M059J (cell line): ENCODE results near the gene KLHL29. TPM values are rescaled to one million over a fixed set of nuclear protein-coding genes. Genes with fewer than 3 reads are reported as not detected.

Experiments used
- DNase-seq: peaks from one replicate; pipeline ENCODE4 v3.0.0-alpha.2; 2012; ENCODE audit warnings: low read depth
- total RNA-seq: library from RNA; depleted of rRNA; stranded (reverse); fragments of >200 nt; shearing (Covaris generic); gene quantifications from 2 replicates; pipeline ENCODE4 v1.2.3, GENCODE V29; 2014

The KLHL29 gene
- total RNA-seq, 1 experiment from 2014 or later, result 0.67 TPM

- DNase-seq, result no peak
These were observed 226.9 kb downstream of the KLHL29 start for GRCh38 chr2:23611839-23612238.

GRCh38 chr2:23614701-23615100 lies 229.7 kb downstream of the KLHL29 start:
- DNase-seq, result no peak

DNA sequence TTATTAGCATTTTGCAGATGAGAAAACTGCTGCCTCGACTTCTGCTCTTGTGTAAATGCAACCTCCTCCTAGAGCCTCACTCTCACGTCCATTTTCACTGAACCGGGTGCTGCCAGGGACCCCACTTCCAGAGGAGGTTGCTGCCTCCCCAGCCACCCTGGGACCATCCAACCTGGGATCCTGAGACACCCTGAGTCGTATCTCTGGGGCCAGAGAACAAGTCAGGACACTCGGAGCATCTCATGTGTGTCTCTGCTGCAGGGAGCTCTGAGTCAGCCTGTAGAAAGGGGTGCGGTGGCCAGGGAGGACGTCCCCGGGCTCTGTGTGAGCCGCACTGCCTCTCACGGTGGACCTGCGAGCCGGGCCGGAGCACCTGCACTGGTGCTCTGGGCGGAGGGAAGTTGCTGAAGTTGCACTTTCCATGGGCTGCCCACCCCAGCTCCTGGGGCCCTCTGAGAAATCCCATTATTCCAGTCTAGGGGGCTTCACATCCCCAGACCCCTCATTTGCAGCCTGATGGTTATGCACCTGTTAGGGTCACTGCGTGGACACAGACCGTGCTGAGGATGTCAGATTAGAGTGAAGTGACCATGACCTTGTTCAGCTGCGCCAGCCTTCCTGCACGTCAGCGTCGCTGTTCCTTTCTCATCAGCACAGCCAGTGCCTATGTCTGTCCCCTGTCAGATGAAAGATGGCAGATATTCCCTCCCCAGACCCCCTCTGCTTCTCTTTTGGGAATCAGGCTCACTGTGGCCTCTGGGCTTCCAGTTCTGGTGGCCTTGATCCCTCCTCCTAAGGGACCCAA lies 230.4 kb downstream of the KLHL29 start:
- DNase-seq, result no peak

GRCh38 chr2:23616630-23617029 lies 231.7 kb downstream of the KLHL29 start:
- no peak for DNase-seq

DNA sequence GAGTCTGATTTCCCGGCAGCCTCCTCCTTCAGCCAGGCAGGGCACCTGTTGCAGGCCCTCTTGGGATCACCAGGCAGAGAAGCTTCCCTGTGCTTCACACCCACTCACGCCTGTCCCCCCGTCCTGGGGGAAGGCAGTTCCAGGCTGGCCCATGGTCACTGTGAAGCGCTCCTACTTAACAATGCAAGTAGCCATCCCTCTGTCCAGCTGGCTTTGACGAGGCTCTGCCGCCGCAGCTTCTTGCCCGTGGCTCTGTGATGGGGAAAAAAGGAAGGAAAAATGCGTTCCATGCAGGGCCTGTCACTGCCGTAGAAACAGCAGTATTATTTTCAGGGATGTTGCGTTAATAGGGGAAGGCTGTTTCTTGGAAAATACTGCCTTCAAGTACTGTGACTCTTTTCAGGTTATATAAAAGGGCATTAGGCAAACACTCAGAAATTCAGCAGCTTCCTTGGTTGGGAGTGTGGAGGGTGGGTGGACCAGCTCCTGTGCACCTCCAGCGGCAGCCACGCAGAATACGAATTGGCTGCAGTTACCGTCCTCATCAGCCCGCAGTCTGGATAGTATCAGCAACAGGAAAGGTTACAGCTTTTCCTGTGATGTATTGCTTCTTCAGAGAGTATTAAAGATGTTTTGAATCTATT lies 232.3 kb downstream of the KLHL29 start:
- no peak for DNase-seq

DNA sequence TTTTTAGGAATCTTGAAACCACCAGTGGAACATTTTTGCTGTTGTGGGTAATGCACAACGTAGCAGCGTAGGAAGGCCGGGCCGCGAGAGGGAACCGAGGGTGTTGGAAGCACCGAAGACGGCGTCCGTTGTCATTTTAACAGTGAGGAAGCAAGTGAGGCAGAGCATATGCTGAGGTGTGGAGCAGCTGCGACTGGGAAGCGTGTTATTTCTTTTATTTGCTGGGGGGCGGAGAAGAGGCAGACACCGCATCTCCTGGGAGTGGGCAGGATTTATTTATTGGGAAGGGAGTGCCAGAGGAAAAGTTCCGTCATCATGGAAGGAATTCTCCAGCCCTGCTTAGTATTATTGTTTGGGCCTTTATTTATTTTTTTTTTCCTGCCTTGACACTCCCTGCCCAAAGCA lies 232.8 kb downstream of the KLHL29 start:
- DNase-seq, result no peak

DNA sequence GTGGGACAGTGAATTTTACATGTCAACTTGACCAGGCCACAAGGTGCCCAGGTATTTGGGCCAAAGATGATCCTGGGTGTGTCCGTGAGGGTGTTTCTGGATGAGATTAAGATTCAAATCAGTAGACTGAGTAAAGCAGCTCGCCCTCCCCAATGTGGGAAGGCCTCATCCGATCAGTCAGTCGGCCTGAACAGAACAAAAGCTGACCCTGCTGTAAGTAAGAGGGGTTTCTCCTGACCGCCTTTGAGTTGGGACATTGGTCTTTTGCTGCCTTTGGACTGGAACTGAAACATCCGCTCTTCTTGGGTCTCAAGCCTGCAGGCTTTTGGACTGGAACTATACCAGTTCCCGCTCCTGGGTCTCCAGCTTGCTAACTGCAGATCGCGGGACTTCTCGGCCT lies 233.3 kb downstream of the KLHL29 start:
- DNase-seq, result no peak

GRCh38 chr2:23618794-23619530 lies 234.0 kb downstream of the KLHL29 start:
- no peak for DNase-seq

DNA sequence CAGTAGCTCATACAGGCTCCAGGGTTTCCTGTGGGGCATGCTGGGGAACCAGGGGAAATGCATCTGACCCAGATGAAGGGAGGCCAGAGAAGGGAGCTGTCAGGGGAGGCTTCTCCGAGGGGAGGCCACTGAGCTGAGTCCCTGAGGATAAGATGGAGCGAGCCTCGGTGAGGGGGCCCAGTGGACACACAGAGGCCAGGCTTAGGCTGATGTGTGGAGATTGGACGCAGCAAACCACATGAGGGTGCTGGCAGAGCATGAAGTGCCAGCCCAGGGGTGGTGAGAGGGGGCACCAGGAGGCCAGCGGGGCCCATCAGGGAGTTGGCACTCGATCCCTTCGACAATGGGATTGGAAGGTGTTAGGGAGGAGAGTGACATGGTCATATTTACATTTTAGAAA lies 235.0 kb downstream of the KLHL29 start:
- DNase-seq, result no peak

- DNase-seq, result no peak
These were observed 235.9 kb downstream of the KLHL29 start for GRCh38 chr2:23620841-23621341.

DNA sequence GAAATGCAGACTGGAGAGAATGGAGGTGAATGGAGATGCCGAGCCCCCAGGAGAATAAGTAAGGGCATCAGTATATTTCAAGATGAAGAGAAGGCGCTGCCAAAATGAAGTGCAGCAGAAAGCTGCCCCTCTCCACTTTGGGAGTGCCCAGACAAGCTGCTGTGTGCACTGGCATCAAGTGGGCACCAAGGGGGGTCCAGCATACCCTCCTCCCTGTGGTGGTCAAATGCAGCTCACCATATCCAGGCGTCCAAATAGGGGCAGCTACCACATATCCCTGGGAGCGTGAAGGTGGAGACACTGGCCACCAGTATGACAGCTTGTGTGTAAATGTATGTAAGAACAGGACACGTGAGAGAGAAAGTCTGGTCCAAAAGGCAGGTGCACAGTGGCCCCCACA lies 236.6 kb downstream of the KLHL29 start:
- DNase-seq, result no peak

DNA sequence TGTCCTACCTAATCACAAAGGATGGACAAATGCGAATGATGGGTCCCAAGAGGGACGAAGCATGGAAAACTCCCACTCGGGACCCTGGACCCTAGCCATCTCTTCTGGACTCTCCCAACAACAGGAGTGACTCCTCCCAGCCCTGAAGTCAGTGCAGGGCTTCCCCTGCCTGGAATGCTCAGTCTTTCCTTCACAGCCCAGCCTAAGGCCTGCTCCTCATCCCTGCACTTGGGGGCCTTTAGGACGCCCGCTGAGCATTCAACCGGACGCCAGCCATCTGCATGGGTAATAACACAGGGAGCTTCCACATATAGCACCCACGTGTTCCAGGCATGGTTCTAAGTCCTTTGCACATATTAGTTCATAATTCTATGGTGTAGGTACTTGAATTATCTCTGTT lies 237.5 kb downstream of the KLHL29 start:
- no peak for DNase-seq

DNA sequence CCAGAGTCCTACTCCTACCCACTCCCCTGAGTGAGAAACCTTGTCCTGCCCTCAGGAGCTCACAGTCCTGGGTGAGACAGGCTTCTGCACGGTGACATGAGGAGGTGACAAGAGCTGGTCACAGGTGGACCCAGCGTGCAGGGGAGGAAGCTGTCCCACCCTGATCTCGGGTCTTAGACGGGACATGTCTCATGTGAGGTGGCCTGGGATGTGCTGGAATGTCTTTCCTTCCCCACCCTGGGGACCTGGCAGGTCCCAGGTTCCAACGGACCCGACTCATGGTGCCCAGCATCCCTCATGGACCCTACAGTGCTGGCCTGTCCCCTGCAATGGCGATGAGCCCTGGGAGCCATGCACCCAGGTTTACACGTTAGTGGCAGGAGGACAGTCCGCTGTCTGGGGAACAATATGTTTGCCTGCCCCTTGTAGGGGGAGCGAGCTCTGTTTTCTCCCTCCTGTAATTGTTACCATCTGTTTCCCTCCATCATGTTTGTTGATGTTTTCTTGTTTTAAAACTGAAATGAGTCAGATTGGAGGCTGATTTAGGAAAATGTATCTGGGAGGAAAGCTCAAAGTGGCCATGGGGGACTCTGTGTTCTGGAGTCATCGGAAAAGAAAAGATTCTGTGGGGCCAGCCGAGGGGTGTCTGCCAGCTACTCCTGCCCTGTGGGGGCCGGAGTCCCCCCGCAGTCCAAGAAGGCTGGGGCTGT lies 238.1 kb downstream of the KLHL29 start:
- DNase-seq, result no peak

GRCh38 chr2:23624378-23624777 lies 239.4 kb downstream of the KLHL29 start:
- no peak for DNase-seq

DNA sequence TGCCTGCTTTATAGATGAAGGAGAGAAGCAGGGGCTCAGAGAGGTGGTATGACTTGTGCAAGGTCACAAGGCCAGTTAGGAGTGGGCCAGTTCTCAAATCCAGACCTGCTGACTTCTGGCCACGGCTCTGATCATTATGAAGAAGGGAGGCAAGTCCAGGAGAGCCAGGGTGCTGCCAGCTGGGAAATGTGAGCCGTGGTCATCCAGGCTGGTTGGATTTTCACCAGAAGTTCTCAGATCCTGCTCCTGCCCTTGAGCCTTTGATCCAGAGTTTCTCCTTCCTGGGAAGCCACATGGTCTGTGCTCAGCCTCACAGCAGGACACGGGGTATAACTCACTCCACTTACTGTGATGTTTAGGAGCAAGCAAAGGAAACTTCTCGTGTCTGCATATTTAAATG lies 239.9 kb downstream of the KLHL29 start:
- DNase-seq, result no peak

DNA sequence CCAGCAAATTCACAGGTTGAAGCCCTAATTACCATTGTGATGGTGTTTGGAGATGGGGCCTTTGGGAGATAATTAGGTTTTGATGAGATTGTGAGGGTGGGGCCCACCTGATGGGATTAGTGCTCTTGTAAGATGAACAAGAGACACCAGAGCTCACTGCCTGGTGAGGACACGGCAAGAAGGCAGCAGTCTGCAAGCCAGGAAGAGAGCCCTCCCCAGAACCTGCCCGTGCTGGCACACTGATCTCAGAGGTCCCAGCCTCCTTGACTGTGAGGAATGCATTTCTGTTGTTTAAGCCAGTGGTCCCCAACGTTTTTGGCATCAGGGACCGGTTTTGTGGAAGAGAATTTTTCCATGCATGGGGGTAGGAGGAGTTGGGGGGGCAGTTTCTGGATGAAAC lies 240.7 kb downstream of the KLHL29 start:
- no peak for DNase-seq

DNA sequence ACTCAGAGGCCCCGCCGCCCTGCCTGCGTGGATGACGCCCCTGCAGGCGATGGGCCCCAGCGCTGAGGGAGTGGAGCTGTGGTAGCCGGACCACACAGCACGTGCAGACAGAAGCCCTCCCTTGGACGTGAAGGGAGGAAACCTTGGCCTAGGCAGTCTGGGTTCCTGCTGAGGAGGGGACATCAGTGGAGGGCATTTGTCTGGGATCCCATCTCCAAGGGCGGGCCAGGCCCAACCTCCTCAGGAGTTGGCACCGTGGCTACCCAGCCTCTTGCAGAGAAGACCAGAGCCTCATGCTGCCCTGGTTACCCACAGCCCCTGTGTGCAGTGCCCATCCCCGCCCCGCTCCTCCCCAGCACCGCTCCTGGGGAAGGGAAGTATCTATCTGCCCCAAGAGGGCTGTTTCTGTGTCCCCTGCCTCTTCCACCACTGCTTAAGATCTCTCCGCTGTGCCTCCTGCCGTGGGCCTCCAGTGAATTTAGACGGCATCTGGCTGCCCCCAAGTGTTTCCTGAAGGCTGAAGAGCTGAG lies 241.8 kb downstream of the KLHL29 start:
- DNase-seq, result no peak

- DNase-seq, result no peak
These were observed 242.4 kb downstream of the KLHL29 start for GRCh38 chr2:23627236-23628009.

- DNase-seq, result no peak
These were observed 244.2 kb downstream of the KLHL29 start for GRCh38 chr2:23628926-23629771.
